Uterus (tissue), 4 donors: ENCODE results near the gene YJEFN3. TPM values are rescaled to one million over a fixed set of nuclear protein-coding genes. Genes with fewer than 3 reads are reported as not detected.

Source experiments
- DNase-seq, 2 donors: peaks; one replicate each; pipeline ENCODE4 v3.0.0-alpha.2; 2019 to 2020
- H3K27ac ChIP-seq, 2 donors: fragments of 200-600 bp; sonication (generic); 1 replicate in 1 of 2; 2 replicates in 1 of 2; pipeline ENCODE4 v1.5.1; 2016 to 2018
- H3K27me3 ChIP-seq, 2 donors: fragments of 200-600 bp; sonication (generic); one replicate each; pipeline ENCODE4 v1.5.1; 2018 to 2019; ENCODE audit warnings: control low read depth in 1 of 2
- H3K36me3 ChIP-seq, 2 donors: fragments of 200-600 bp; sonication (generic); one replicate each; pipeline ENCODE4 v1.5.1; 2019; ENCODE audit warnings: control low read depth in 1 of 2
- H3K4me1 ChIP-seq, 2 donors: fragments of 200-600 bp; sonication (generic); one replicate each; pipeline ENCODE4 v1.5.1; 2018 to 2019; ENCODE audit warnings: control low read depth in 1 of 2
- H3K4me3 ChIP-seq, 2 donors: fragments of 200-600 bp; sonication (generic); 1 replicate in 1 of 2; 2 replicates in 1 of 2; pipeline ENCODE4 v1.5.1; 2018 to 2019; ENCODE audit warnings: mild to moderate bottlenecking in 1 of 2
- H3K9me3 ChIP-seq, 2 donors: fragments of 200-600 bp; sonication (generic); one replicate each; pipeline ENCODE4 v1.5.1; 2019; ENCODE audit warnings: control low read depth in 1 of 2
- POLR2A ChIP-seq, 2 donors: fragments of 450-650 bp; IDR thresholded peaks; one replicate each; pipeline ENCODE4 v1.6.1; 2016; ENCODE audit warnings: antibody characterized with exemption in 2 of 2, mild to moderate bottlenecking in 1 of 2, moderate library complexity in 1 of 2
- intact Hi-C: fragments of 100-400 bp; cut with DNase I; formaldehyde crosslinking; loops from one replicate; pipeline ENCODE4 v1.15.1; 2023; ENCODE audit warnings: low total_unique reads
- total RNA-seq, 4 donors: library from RNA; depleted of rRNA in 3 of 4; stranded (reverse); fragments of >200 nt in 3 of 4; gene quantifications; one replicate each; pipeline versions ENCODE4 v1.1.0 to v1.2.4, GENCODE V29; 2014 to 2023
- TF ChIP-seq, protein P1 (sequence below), 4 experiments: fragments of 200-600 bp in 2 of 4; fragments of 450-650 bp in 2 of 4; sonication (generic) in 2 of 4; IDR thresholded peaks; one replicate each; pipeline ENCODE4 v1.5.1; 2016 to 2019; ENCODE audit warnings: antibody characterized with exemption in 4 of 4, mild to moderate bottlenecking in 2 of 4, moderate library complexity in 1 of 4
- donor health status: DM: yes; HTN: yes; CAD: no.

The YJEFN3 gene
- total RNA-seq, 4 donors from 2014 or later: 1.5 to 6.8 (median 2.9) TPM; not detected in 1

DNA sequence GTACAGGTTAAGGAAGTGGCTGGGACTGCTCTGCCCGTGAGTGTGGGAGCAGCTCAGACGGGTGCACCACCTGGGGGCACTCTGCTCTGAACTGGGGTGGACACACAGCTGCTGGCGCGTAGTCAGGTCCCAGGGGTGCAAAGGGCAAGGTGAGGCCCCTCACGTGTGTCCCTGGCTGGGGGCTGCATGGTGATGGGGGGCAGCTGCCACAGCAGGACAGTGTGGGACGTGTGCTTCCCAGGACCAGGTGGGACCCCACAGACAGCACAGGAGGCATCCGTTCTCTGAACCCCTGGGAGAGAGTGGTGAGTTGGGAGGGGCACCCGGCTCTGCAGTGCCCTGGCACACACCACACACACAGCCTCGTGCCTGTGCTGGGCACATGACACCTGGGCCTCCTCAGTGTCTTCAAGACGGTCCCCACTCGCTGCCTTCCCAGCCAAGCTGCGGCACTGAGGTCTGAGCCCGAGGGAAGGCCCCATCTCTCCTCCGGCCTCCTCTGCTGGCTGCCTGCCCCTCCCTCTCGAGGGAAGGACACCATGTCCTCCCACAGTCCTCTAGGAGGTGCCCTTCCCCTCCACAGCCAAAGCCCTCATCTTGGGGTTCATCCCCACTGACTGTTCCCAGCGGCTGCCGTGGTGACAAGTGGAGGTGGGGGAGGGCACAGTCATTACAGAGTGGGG is 34.1 kb downstream of the YJEFN3 start:
- intact Hi-C loops: no loop called here
- no peaks in the 10 kb centered on the region for H3K36me3 ChIP-seq
- DNase-seq: no peak
- H3K27ac ChIP-seq: no peak overlapping the region
- H3K4me3 ChIP-seq: no peak overlapping the region
- TF ChIP-seq POLR2A (IDR thresholded peaks at IDR 0.05): no peak
- TF ChIP-seq, protein P1, sequence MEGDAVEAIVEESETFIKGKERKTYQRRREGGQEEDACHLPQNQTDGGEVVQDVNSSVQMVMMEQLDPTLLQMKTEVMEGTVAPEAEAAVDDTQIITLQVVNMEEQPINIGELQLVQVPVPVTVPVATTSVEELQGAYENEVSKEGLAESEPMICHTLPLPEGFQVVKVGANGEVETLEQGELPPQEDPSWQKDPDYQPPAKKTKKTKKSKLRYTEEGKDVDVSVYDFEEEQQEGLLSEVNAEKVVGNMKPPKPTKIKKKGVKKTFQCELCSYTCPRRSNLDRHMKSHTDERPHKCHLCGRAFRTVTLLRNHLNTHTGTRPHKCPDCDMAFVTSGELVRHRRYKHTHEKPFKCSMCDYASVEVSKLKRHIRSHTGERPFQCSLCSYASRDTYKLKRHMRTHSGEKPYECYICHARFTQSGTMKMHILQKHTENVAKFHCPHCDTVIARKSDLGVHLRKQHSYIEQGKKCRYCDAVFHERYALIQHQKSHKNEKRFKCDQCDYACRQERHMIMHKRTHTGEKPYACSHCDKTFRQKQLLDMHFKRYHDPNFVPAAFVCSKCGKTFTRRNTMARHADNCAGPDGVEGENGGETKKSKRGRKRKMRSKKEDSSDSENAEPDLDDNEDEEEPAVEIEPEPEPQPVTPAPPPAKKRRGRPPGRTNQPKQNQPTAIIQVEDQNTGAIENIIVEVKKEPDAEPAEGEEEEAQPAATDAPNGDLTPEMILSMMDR (IDR thresholded peaks at IDR 0.05): no peak
- H3K4me1 ChIP-seq: no peaks in the 10 kb centered on the region
- no peaks in the 10 kb centered on the region for H3K9me3 ChIP-seq
- H3K27me3 ChIP-seq: no peaks in the 10 kb centered on the region

DNA sequence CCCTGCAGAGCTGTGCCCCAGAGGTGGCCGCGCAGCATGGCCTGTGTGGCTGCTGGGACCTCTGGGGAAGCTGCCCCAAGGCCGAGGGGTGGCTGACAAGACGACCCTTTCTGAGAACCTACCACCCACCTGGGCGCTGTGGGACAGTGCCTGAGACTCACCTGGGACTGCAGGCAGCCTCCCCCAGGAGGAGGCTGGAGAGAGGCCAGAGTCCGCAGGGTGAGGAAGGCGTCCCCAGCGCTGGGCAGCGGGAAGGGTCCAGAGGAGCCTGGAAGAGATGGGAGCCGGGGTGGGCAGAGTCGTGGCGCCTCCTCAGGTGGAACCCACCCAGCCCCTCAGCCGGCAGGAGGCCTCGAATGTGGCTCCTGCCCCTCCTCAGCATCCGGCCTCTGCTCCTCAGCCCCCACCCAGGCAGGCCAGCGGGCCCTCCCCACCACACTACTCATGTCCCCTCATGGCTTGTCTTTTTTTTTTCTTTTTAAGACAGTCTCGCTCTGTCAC is 34.7 kb downstream of the YJEFN3 start:
- intact Hi-C loops: no loop called here
- H3K4me1 ChIP-seq: no peaks in the 10 kb centered on the region
- no peak for TF ChIP-seq POLR2A (IDR thresholded peaks at IDR 0.05)
- TF ChIP-seq, protein P1 (IDR thresholded peaks at IDR 0.05): no peak
- no peak overlapping the region for H3K4me3 ChIP-seq
- H3K27me3 ChIP-seq: no peaks in the 10 kb centered on the region
- no peak for DNase-seq
- H3K9me3 ChIP-seq: no peaks in the 10 kb centered on the region
- no peak overlapping the region for H3K27ac ChIP-seq
- H3K36me3 ChIP-seq: no peaks in the 10 kb centered on the region

DNA sequence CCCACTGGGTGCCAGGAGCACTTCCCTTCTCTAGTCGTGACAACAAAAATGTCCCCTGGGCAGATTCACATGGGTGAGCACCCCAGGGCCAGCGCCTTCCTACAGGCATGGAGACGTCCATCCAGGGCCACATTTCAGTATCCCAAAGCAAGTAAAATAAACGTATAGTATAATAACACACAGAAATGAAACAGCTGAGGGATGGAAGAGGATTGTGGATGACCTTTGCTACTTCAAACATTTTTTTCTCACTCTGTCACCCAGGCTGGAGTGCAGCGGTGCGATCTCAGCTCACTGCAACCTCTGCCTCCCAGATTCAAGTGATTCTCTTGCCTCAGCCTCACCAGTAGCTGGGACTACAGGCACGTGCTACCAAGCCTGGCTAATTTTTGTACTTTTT is 37.6 kb downstream of the YJEFN3 start:
- no peaks in the 10 kb centered on the region for H3K36me3 ChIP-seq
- H3K27ac ChIP-seq: no peak overlapping the region
- H3K4me3 ChIP-seq: no peak overlapping the region
- TF ChIP-seq, protein P1 (IDR thresholded peaks at IDR 0.05): no peak
- no peak for TF ChIP-seq POLR2A (IDR thresholded peaks at IDR 0.05)
- no peak for DNase-seq
- H3K9me3 ChIP-seq: no peaks in the 10 kb centered on the region
- H3K4me1 ChIP-seq: no peaks in the 10 kb centered on the region
- intact Hi-C loops: no loop called here
- no peaks in the 10 kb centered on the region for H3K27me3 ChIP-seq

DNA sequence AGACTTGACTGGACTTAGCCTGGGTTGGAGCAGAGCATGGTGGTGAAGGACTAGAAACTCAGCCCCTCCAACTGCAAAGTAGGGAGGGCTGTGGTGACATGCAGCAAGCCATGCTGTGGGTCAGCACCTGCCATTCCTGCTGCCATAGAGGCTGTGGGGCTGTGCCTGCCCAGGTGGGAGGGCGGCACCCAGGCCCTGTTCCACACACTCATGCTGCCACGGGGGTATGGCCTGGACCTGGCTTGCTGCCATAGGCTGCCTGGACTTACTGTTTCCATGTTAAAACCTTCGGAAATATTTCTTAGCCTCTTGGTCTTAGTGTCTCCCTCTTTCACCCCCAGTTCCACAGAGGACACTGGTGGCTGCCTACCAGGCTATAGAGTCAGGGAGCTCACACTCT is 38.7 kb downstream of the YJEFN3 start:
- Histone ChIP-seq H3K27me3 (no peaks in the 10 kb centered on the region), H3K9me3 (no peaks in the 10 kb centered on the region), H3K4me3 (no peak overlapping the region), H3K36me3 (no peaks in the 10 kb centered on the region), H3K4me1 (no peaks in the 10 kb centered on the region), H3K27ac (no peak overlapping the region)
- DNase-seq: no peak
- intact Hi-C loops: no loop called here
- TF ChIP-seq, protein P1 (IDR thresholded peaks at IDR 0.05): no peak

DNA sequence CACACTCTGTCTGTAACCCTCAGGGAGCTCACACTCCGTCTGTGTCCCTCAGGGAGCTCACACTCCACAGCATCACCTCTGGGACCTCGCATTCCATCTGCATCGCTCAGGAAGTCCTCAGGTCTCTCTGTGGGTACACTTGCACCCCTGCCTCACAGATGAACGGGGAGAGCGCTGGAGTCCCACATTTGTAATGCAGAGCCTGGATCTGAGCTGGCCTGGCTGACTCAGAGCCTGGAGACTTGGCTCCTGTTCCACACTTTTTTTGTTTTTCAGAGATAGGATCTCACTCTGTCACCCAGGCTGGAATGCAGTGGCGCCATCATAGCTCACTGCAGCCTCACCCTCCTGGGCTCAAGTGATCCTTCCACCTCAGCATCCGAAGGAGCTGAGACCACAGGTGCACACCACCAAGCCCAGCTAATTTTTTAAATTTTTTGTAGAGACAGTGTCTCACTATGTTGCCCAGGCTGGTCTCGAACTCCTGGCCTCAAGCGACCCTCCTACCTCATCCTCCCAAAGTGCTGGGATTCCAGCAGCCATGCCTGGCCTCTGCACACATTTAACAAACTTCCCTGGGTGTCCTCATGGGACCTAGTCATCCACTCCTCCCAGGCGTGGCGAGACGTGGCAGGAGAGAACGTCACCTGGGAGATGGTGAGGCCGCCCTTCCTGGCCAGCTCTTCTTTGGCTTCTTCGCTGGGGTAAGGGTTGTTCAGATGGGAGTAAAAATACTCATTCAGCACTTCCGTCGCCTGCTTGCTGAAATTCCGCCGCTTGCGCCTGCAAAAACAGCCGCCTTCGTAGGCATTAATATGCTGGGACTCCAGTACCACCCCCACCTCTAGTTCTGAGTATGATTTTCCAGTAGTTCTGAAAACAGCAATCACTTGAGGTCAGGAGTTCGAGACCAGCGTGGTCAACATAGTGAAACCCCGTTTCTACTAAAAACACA is 40.4 kb downstream of the YJEFN3 start:
- Histone ChIP-seq H3K4me3 (no peak overlapping the region), H3K36me3 (no peaks in the 10 kb centered on the region), H3K4me1 (no peaks in the 10 kb centered on the region), H3K27ac (no peak overlapping the region), H3K27me3 (no peaks in the 10 kb centered on the region), H3K9me3 (no peaks in the 10 kb centered on the region)
- no peak for TF ChIP-seq POLR2A (IDR thresholded peaks at IDR 0.05)
- TF ChIP-seq, protein P1 (IDR thresholded peaks at IDR 0.05): no peak
- no peak for DNase-seq
- intact Hi-C loops: no loop called here
